K562 (cell line): Measurements from ENCODE around the gene SPINT2. TPM values are rescaled to one million over a fixed set of nuclear protein-coding genes. Genes with fewer than 3 reads are reported as not detected.

Experiments used
- CC2D1A ChIP-seq: fragments of 450-650 bp; IDR thresholded peaks from 2 replicates; pipeline ENCODE4 v1.6.1; 2017; ENCODE audit warnings: mild to moderate bottlenecking
- CEBPG ChIP-seq, 3 experiments: fragments of 200-800 bp in 1 of 3; sonication (Bioruptor generic) in 1 of 3; sonication (generic) in 1 of 3; formaldehyde crosslinking in 1 of 3; IDR thresholded peaks in 2 of 3; conservative IDR thresholded peaks in 1 of 3; 2 replicates each; pipeline versions ENCODE4 v1.6.1 to v1.8.0; 2016 to 2022; ENCODE audit warnings: missing compliant biosample characterization in 2 of 3, missing genetic modification characterization in 2 of 3, mild to moderate bottlenecking in 1 of 3, missing genetic modification reagents in 1 of 3
- ELF4 ChIP-seq: fragments of 450-650 bp; formaldehyde crosslinking; IDR thresholded peaks from 2 replicates; pipeline ENCODE4 v1.4.0; 2022; ENCODE audit warnings: missing genetic modification characterization
- FOXK1 ChIP-seq: sonication (generic); formaldehyde crosslinking; IDR thresholded peaks from 2 replicates; pipeline ENCODE4 v1.8.0; 2022; ENCODE audit warnings: missing genetic modification reagents, mild to moderate bottlenecking, borderline replicate concordance
- GTF2F1 ChIP-seq: IDR thresholded peaks from 2 replicates; pipeline ENCODE4 v1.6.1; 2011; ENCODE audit warnings: low read depth, low read length, improper control_type of control experiment
- HMG20A ChIP-seq: fragments of 450-650 bp; formaldehyde crosslinking; conservative IDR thresholded peaks from 2 replicates; pipeline ENCODE4 v1.4.0; 2020; ENCODE audit warnings: mild to moderate bottlenecking, mixed read lengths
- HSF4 ChIP-seq: fragments of 250-450 bp; sonication (Bioruptor Pico); IDR thresholded peaks from 2 replicates; pipeline ENCODE4 v2.1.2; 2022; ENCODE audit warnings: mild to moderate bottlenecking, moderate library complexity, borderline replicate concordance
- IFI16 ChIP-seq: fragments of 250-450 bp; sonication (Bioruptor Pico); IDR thresholded peaks from 2 replicates; pipeline ENCODE4 v2.1.2; 2022; ENCODE audit warnings: mild to moderate bottlenecking, inconsistent platforms
- MAFF ChIP-seq: IDR thresholded peaks from 2 replicates; pipeline ENCODE4 v1.6.1; 2012; ENCODE audit warnings: low read length, improper control_type of control experiment
- NBN ChIP-seq: fragments of 450-650 bp; IDR thresholded peaks from 2 replicates; pipeline ENCODE4 v1.6.1; 2016; ENCODE audit warnings: low read depth, mild to moderate bottlenecking
- NFIC ChIP-seq: fragments of 450-650 bp; IDR thresholded peaks from 2 replicates; pipeline ENCODE4 v1.6.1; 2017; ENCODE audit warnings: mild to moderate bottlenecking, inconsistent platforms
- RB1 ChIP-seq: fragments of 450-650 bp; IDR thresholded peaks from 2 replicates; pipeline ENCODE4 v1.6.1; 2017; ENCODE audit warnings: low read depth, mild to moderate bottlenecking
- RBM14 ChIP-seq: fragments of 200-400 bp; formaldehyde crosslinking; IDR thresholded peaks from 2 replicates; pipeline ENCODE4 v1.6.1; 2018; ENCODE audit warnings: low read depth, mild to moderate bottlenecking, low read length, moderate library complexity, borderline replicate concordance; ENCODE audit not compliant: insufficient read depth
- SMARCC2 ChIP-seq: fragments of 450-650 bp; IDR thresholded peaks from 2 replicates; pipeline ENCODE4 v1.6.1; 2017; ENCODE audit warnings: antibody characterized with exemption, moderate library complexity, mild to moderate bottlenecking, low read depth
- SOX6 ChIP-seq: fragments of 450-650 bp; IDR thresholded peaks from 2 replicates; pipeline ENCODE4 v1.6.1; 2014; ENCODE audit warnings: mild to moderate bottlenecking
- SP2 ChIP-seq: IDR thresholded peaks from 2 replicates; pipeline ENCODE4 v1.6.1; 2011; ENCODE audit warnings: mild to moderate bottlenecking, low read depth, low read length, moderate library complexity; ENCODE audit not compliant: poor library complexity, severe bottlenecking; ENCODE audit errors: extremely low read depth
- TAL1 ChIP-seq: fragments of 450-650 bp; IDR thresholded peaks from 2 replicates; pipeline ENCODE4 v1.6.1; 2016; ENCODE audit warnings: mild to moderate bottlenecking
- TBL1XR1 ChIP-seq, 2 experiments: IDR thresholded peaks; 2 replicates each; pipeline ENCODE4 v1.6.1; 2012; ENCODE audit warnings: improper control_type of control experiment in 2 of 2, low read length in 2 of 2, mild to moderate bottlenecking in 1 of 2
- TCF7 ChIP-seq: sonication (generic); IDR thresholded peaks from 2 replicates; pipeline ENCODE4 v1.6.1; 2016; ENCODE audit warnings: antibody characterized with exemption, borderline replicate concordance
- YBX1 ChIP-seq: fragments of 450-650 bp; IDR thresholded peaks from 2 replicates; pipeline ENCODE4 v1.7.1; 2016; ENCODE audit warnings: mild to moderate bottlenecking
- ZNF121 ChIP-seq: sonication (generic); formaldehyde crosslinking; conservative IDR thresholded peaks from 2 replicates; pipeline ENCODE4 v1.8.0; 2022; ENCODE audit warnings: missing genetic modification reagents
- polyA plus RNA-seq, 8 experiments: library from polyadenylated mRNA; depleted of rRNA in 4 of 8; stranded (reverse) in 5 of 8; unstranded in 3 of 8; fragments of >200 nt; fragmentation: Nextera tagmentation in 2 of 8; fragmentation: Illumina TruSeq in 1 of 8; extraction: Ambion mirVana in 2 of 8; extraction: Trizol in 1 of 8; gene quantifications; 2 replicates each; pipeline versions ENCODE4 v1.2.1 to v1.2.3, GENCODE V29; 2011 to 2014; ENCODE audit warnings: inconsistent platforms in 1 of 8, missing spikeins in 1 of 8
- total RNA-seq, 7 experiments: library from RNA; depleted of rRNA in 6 of 7; stranded (reverse); fragments of >200 nt in 6 of 7; fragmentation: Illumina TruSeq in 2 of 7; extraction: Trizol in 2 of 7; gene quantifications; 2 replicates each; pipeline versions ENCODE4 v1.2.1 to v1.2.3, GENCODE V29; 2011 to 2021; ENCODE audit warnings: low replicate concordance in 1 of 7
- TF ChIP-seq, protein P1 (sequence below), 2 experiments: IDR thresholded peaks; 2 replicates each; pipeline ENCODE4 v1.6.1; 2012; ENCODE audit warnings: improper control_type of control experiment in 2 of 2, low read depth in 2 of 2, low read length in 2 of 2, borderline replicate concordance in 1 of 2
- TF ChIP-seq, protein P2 (sequence below): sonication (generic); formaldehyde crosslinking; IDR thresholded peaks from 2 replicates; pipeline ENCODE4 v1.8.1; 2023; ENCODE audit warnings: mild to moderate bottlenecking, missing genetic modification reagents
- TF ChIP-seq, protein P3 (sequence below): fragments of 450-650 bp; IDR thresholded peaks from 2 replicates; pipeline ENCODE4 v1.6.1; 2016; ENCODE audit warnings: mild to moderate bottlenecking

Gene SPINT2
- total and polyA plus RNA-seq, 9 of the 15 experiments (the other 6 are each of a cell fraction or from before 2014, with no cell fraction given), result 0.65 to 4.5 (median 3.4) TPM

GRCh38 chr19:38317104-38317612 is 52.8 kb downstream of the SPINT2 start (continued):
- peak; percentile 99 for TF ChIP-seq TAL1
- TF ChIP-seq FOXK1, result 0 out of 2 replicates have a peak, but pooled peaks have one; percentile 7
- TF ChIP-seq SOX6, result peak; percentile 94
- TF ChIP-seq RBM14, result no peak
- TF ChIP-seq IFI16, result no peak
- peak; percentile 96 for TF ChIP-seq NBN
- no peak; the same call in 1 of the 2 replicates for TF ChIP-seq GTF2F1
- no peak for TF ChIP-seq HMG20A (CRISPR knock-in tag)
- no peak for TF ChIP-seq ZNF121 (CRISPR knock-in tag)
- TF ChIP-seq TBL1XR1 (IDR thresholded peaks at IDR 0.05; ENCODE audit: low read length in 2 of 2), result peak; percentile 94 to 97
- TF ChIP-seq MAFF, result no peak
- TF ChIP-seq, protein P1, sequence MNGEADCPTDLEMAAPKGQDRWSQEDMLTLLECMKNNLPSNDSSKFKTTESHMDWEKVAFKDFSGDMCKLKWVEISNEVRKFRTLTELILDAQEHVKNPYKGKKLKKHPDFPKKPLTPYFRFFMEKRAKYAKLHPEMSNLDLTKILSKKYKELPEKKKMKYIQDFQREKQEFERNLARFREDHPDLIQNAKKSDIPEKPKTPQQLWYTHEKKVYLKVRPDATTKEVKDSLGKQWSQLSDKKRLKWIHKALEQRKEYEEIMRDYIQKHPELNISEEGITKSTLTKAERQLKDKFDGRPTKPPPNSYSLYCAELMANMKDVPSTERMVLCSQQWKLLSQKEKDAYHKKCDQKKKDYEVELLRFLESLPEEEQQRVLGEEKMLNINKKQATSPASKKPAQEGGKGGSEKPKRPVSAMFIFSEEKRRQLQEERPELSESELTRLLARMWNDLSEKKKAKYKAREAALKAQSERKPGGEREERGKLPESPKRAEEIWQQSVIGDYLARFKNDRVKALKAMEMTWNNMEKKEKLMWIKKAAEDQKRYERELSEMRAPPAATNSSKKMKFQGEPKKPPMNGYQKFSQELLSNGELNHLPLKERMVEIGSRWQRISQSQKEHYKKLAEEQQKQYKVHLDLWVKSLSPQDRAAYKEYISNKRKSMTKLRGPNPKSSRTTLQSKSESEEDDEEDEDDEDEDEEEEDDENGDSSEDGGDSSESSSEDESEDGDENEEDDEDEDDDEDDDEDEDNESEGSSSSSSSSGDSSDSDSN (IDR thresholded peaks at IDR 0.05; ENCODE audit: borderline replicate concordance in 1 of 2, low read depth in 2 of 2, low read length in 2 of 2), result no peak
- no peak for TF ChIP-seq CEBPG (CRISPR knock-in tag; IDR thresholded peaks at IDR 0.05)
- no peak for TF ChIP-seq CEBPG (tag; conservative IDR thresholded peaks at IDR 0.05 in 1 of 2, IDR thresholded peaks at IDR 0.05 in 1 of 2)
- peak; percentile 96 for TF ChIP-seq CC2D1A
- peak; percentile 58; the same call in 1 of the 2 replicates for TF ChIP-seq RB1
- no peak for TF ChIP-seq TCF7
- peak; percentile 92 for TF ChIP-seq NFIC
- TF ChIP-seq SP2, result no peak
- TF ChIP-seq, protein P2, sequence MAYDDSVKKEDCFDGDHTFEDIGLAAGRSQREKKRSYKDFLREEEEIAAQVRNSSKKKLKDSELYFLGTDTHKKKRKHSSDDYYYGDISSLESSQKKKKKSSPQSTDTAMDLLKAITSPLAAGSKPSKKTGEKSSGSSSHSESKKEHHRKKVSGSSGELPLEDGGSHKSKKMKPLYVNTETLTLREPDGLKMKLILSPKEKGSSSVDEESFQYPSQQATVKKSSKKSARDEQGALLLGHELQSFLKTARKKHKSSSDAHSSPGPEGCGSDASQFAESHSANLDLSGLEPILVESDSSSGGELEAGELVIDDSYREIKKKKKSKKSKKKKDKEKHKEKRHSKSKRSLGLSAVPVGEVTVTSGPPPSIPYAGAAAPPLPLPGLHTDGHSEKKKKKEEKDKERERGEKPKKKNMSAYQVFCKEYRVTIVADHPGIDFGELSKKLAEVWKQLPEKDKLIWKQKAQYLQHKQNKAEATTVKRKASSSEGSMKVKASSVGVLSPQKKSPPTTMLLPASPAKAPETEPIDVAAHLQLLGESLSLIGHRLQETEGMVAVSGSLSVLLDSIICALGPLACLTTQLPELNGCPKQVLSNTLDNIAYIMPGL (CRISPR knock-in tag), result no peak
- peak; percentile 91 for TF ChIP-seq ELF4 (CRISPR knock-in tag)
- no peak for TF ChIP-seq HSF4 (CRISPR knock-in tag)
- peak; percentile 95 for TF ChIP-seq SMARCC2
- TF ChIP-seq, protein P3, sequence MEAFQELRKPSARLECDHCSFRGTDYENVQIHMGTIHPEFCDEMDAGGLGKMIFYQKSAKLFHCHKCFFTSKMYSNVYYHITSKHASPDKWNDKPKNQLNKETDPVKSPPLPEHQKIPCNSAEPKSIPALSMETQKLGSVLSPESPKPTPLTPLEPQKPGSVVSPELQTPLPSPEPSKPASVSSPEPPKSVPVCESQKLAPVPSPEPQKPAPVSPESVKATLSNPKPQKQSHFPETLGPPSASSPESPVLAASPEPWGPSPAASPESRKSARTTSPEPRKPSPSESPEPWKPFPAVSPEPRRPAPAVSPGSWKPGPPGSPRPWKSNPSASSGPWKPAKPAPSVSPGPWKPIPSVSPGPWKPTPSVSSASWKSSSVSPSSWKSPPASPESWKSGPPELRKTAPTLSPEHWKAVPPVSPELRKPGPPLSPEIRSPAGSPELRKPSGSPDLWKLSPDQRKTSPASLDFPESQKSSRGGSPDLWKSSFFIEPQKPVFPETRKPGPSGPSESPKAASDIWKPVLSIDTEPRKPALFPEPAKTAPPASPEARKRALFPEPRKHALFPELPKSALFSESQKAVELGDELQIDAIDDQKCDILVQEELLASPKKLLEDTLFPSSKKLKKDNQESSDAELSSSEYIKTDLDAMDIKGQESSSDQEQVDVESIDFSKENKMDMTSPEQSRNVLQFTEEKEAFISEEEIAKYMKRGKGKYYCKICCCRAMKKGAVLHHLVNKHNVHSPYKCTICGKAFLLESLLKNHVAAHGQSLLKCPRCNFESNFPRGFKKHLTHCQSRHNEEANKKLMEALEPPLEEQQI, result peak; percentile 91; the same call in 1 of the 2 replicates
- TF ChIP-seq YBX1, result no peak
